GM11168 (cell line): ENCODE measurements around the gene SNRNP200.
"Not testable (repeated sequence)": the region's sequence is repeated elsewhere in the genome, so short reads cannot be mapped to it uniquely, and the experiment has no call there.

Experiments
- in situ Hi-C: fragments of 300-500 bp; cut with MboI; formaldehyde crosslinking; loops from one replicate; pipeline ENCODE4 v1.12.0; 2022; ENCODE audit warnings: low sequenced_read_pairs; ENCODE audit not compliant: unreplicated experiment

SNRNP200 gene

DNA sequence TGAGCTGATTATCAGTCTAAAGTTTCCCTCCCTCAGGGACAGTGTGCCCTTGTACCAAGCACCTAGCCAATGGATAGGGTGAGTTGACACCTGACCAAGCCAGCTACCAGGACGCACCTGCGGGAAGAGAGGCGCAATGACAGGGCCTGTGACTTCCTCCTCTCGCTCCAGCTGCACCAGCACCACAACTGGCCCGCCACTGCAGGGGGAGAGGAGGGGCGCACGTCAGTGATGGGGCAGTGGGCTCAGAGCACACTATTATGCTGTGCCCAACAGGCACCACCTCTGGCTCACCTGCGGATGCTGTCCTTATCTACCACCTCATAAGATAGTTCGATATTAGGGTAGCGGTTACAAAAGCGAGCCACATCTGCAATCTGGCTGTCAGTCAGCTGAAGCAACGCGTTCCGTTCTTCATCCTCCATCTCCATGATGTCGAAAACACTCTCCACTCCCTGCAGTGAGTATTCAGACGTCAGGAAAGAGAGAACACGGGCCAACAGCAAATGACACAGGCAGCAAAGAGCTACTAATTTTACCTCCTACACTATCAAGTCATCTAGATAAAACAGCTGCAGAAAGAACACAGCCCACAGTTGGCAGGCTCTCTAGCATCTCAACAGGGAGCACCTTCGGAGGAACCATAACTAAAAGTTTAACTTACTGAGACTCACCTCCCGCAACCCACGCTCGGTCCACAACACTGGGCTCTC is 28.4 kb downstream of the SNRNP200 start:
- in situ Hi-C loops = no loop called here

DNA sequence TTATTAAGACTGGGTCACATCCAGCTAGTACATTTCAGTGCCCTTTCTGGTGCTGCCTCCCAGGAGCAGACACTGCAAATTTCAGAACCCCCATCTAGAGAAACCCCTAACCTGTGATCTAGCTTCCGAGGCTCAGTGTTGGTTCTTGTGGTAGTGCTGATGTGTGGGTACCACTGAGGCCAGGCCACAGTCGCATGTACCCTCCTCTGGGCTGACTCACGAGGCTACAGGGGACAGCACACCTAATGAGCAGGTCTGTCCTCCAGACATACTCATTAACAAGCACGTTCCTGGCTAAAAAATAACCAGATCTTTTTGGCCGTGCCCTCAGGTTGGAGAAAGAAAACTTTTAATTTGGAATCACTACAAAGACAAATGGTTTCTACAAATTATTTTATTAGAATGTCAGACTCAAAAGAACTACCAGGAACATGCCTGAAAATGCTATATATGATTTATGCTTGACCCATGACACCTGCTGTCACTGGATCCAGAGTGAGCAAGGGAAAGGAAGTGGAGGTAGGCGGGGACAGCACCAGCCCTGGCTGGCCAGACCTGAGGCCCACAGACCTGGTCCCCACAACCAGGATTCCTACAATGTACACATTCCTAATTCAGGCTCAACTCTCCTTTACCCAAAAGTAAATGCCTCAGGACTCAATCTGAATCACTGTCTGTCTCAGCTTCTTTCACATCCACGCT is 30.8 kb downstream of the SNRNP200 start:
- in situ Hi-C loops = no loop called here

DNA sequence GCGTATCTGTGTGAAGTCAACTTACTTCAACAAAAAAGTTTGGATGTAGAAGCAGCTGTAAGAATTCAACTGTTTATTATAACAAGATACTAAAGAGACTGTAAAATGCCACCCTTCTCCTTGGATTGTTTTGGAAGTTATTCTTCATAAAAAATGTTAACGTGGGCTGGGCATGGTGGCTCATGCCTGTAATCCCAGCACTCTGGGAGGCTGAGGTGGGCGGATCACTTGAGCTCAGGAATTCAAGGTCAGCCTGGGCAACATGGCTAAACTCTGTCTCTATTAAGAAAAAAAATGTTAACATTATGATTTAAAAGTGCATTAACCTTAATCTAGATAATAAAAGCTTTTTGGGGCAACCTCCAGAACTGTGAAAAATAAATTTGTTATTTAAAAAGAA is 31.6 kb downstream of the SNRNP200 start:
- in situ Hi-C loops = no loop called here

DNA sequence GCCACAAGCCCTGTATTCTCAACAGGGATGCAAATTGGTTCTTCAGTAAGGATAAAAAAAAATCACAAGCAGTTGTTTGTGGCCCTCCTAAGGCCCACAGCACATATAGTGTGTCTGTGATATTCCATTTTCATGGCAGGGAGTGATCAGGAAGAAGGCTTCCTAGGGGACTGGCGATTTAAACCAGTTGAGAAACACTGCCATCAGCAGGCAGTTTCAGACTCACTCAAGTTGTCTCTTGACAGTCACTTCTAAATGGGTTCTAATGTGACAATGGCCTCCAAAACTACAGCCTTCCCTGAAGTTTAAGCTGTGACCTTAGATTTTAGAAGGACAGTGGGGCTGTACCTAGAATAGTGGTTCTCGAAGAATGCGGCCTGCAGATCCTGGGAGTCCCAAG is 33.4 kb downstream of the SNRNP200 start:
- in situ Hi-C loops = no loop called here

DNA sequence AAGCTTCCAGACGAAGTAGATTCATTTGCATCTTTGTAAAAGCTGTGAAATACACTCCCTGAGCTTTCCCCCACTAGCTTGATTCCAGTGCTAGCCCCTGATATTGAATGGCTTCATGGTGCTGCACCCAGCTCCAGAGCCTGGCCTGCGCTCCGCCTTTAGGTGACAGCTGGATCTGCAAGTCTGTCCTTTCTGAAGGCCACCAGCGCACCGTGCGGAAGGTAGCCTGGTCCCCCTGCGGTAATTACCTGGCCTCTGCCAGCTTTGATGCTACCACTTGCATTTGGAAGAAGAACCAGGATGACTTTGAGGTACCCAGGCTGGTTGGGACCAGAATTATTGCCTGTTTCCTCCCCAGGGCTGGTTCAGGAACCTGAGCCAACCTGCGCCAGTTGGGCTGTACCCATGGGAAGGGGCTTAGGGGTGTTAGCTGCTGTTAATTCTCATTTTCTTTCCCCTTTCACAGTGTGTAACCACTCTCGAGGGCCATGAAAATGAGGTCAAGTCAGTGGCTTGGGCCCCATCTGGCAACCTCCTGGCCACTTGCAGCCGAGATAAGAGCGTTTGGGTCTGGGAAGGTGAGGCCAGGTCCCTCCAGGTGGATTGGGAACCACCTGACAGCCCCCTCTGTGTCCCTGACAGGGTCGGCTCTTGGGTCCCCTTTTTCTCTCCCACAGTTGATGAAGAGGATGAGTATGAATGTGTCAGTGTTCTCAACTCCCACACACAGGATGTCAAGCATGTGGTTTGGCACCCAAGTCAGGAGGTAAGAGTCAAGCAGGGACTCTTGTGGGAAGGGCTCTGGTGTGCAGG is 38.0 kb downstream of the SNRNP200 start:
- in situ Hi-C loops = no loop called here

DNA sequence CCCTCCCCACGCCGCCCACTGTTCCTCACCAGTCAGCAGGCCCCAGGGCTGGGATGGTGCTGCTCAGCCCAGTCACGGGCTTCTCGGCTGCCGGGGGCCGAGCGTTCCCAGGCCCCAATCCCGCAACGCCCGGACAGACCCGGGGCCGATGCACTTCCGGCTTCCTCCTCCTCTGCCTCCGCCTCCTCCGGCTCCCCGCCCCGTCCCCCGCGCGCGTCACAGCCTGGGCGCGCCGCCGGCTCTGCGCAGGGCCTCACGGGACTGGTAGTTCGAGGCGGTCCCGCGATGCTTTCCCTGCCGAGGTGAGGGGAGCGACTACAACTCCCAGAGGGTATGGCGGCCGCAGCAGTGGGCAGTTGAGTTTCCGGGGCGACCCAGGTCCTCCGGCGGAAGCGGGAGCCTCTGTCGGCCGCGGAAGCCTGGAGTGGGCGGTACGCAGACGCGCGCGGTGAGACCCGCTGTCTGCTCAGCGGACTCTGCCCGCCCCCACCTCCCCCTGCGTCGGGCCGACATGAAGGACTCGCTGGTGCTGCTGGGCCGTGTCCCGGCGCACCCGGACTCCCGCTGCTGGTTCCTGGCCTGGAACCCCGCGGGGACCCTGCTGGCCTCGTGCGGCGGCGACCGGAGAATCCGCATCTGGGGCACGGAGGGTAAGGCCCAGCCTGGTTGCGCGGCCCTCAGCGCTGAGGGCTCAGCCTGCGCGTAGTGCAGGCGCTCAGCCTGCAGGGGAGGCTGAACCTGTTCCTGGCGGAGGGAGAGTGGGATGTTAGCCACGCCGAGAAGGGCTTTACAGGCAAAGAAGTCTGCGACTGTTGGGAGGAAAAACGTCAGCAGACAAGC is 39.3 kb downstream of the SNRNP200 start, which contains the start of the genes CIAO1 and TMEM127:
TSS of gene CIAO1 (plus strand) at position 386 of the 840 bp plus-strand sequence. CDS start at position 512, 126 bp downstream.
TSS of gene TMEM127 (minus strand) at position 158 of the 840 bp plus-strand sequence. CDS start 616 bp downstream, outside the sequence.
- in situ Hi-C loops = no loop called here

DNA sequence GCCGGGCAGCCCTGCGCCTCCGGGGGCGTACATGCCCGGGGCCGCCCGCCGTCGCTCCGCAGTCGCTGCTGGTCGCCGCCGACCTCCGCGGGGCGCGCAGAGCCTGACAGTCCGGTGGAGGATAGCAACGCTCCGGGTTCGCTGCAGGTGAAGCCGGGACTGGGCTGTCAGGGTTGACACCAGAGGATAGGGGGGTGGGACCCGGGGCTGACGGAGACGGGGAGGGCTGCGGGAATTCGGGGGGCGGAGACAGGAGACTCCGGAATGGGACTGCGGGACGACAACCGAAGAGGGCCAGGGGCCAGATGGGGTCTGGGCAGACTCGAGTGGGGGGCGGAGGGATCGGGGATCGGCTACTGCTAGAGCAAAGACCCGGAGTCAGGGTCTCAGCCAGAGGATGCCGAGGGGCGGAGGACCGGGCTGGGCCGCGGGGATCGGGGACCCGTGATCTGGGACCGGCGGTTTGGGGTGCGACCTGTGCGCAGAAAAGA is 40.0 kb downstream of the SNRNP200 start:
- in situ Hi-C loops = no loop called here

DNA sequence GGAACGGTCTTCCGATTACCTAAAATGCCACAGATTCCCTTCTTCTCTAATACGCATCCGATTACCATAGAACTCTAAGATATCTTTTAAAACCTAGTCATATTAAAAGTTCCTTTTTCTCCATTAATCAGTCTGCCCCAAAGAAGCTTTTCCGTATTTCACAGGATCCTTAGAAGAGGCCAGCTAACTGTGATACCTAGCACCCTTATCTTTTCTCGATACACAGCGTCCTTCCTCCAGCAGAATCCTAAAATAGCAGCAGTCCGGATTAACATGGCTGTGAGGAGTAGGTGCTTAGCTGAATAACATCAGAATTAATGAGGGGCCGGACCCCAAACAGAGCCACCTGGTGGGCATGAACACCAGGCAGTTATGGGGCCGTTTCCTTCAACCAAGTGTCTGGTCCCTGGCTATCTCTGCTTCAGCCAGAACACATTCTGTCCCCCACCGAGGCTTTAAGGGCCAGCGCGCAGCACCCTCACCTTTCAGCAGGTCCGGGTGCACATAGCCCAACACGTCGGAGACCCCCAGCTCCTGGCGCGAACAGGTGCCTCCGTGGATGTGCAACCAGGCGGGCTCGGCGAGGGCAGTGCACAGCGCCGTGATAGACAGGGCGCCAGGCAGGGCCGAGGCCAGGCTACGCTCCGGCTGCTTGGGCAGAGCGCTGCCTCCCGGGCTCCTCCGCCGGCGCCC is 40.5 kb downstream of the SNRNP200 start:
- in situ Hi-C loops = no loop called here

DNA sequence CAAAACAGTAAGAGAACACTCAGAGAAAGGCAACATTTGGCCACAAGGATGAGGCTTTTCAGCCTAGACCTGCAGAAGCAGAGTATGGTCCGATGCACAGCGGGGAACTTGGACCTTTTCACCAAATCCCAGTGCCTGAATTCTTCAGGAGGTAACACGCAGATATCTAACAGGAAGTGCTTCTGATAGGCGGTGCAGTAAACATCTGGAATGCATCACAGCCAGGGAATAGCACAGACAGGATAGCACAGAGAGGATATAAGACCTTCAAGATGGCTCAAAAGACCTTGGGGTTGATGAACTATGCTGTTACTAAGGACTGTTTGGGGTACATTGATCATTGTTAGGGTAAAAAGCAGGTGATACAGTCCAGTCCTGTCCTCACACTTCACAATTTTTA is 41.3 kb downstream of the SNRNP200 start:
- in situ Hi-C loops = no loop called here

DNA sequence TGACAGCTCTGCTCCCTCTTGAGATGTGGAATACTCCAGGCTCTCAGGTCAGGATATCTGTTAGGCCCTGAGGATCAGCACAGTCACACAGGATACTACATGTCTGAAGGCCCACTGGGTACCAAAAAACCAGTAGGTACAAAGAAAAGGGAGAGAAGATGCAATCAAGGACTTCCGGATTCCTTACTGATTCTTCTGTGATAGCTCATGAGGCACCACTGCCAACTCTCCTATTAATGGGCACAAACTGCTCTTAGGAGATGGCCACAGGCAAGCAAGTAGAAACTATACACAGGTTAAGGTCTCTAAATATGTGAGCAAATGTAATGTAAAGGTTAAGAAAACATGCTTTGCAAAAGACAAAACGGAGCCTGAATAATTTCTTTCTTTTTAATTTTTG is 43.0 kb downstream of the SNRNP200 start:
- in situ Hi-C loops = no loop called here

DNA sequence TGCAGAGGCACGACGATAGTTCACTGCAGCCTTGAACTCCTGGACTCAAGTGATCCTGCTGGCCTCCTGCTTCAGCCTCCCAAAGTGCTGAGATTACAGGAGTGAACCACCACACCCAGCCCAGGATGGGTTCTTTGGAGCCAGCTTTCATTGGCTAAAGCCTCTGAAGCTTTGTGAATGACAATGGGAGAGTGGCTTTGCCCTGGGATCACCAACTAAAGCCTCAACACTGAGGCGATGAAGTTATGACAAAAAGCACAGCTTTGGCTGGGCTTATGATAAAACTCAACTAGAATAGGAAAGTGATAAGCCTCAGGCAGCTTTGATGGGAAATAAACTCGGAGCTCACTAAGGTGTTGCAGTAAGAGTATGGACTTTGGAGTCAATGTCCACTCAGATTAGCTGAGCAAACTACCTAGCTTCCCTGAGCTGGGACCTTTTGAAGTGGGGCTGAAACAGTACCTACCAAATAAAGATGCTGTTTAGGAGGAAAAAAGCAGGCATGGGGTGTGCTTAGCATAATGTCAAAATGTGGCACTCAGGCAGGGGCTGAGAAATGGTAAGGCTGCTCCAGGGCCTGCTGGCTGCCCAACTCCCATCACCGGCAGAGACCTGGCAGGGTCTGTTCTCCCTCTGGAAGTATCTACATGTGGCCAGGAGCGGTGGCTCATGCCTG is 43.9 kb downstream of the SNRNP200 start:
- in situ Hi-C loops = no loop called here

DNA sequence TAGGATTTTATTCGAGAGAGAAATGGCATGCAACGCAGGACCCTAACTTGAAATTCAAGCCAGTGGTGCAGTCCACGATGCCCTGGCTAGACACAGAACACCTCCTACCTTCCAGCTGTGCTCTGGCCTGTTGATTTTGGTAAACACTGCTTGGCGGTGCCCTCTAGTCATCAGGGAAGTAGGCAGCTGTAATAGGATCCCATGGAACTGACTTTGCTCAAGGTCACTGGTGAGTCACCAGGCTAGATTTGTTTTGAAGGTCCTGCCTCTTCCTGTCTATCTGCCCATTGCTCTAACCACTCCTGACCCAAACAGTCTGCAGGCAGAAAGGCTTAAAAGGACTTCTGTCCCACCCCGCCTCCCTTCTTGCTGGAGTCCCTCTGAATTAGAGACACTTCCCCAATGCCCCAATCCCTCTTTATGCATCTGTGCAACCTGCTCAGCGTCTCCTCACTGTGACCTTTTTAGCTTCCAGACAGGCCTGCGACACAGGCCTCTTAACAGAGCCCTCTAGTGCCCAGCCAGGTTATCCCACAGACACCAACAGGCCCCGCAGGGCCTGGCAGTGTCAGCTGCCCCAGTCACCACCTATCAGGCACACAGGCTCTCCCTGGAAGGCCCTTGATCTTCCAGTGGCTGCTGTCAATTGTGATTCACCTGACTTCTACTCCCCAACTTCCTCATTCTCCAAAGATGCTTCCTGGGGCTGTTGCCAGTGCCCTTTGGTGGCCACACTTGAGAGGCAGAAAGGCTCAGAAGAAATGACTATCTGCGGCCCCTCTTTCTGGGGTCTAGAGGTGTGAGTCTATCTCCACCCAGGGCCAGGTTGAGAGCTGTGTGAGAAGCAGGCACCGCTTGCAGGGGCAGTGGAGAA is 44.7 kb downstream of the SNRNP200 start:
- in situ Hi-C loops = no loop called here

DNA sequence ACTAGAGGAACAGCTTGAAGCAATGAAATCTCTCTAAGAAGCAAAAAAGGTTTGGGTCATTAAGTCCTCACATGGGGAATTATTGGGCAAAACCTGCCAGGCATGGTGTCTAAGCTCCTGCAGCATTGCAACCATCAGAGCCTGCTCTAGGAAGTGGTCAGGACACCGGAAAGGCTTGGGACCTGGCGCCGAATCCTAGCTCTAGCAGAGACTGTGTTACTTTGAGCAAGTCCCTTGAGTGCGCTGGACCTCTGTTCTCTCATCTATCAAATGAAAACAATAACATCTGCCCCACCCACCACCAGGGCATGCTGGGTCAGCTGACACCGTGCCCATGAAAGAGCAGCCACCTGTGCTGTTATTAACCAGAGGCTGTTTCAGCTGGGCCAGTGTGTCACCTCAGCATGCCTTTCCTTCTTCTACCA is 45.8 kb downstream of the SNRNP200 start:
- in situ Hi-C loops = no loop called here

DNA sequence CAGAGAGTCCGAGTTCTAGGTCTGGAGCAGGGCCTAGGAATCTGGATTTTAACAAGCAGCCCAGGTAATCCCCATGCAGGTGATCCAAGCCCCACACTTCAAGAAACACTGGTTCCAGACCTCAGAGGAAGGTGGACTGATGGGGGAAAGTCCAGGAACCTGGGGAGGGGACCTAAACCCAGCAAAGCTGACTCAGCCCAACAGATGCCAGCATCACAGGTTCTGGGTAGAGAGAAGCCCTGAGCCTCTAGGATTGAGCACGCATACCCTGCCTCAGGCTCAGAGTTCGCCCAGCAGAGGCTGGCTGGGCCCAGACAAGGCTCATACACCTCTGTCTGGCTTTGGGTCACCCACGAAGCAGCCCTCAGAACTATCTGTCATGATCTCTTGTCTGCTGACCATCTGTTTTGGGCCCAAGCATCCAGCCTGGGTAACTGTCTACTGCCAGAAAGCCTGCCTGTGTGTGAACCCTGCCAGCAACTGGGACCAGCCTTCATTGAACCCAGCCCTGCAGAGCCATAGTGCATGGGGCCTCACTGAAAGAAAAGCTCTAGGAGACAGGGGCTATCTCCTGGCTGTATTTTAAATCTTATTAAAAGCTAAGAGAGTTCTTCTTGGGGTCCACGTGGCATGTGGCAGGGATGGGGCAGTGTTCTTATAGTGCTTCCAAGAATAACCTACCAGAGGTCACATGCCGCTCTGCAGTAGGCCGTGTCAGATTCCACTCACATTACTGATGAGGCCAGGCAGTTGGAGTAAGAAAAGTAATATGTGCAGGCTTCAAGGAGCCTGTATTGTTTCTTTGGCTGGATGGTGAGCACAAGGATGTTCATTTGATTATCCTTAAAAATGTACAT is 47.0 kb downstream of the SNRNP200 start:
- in situ Hi-C loops = no loop called here

DNA sequence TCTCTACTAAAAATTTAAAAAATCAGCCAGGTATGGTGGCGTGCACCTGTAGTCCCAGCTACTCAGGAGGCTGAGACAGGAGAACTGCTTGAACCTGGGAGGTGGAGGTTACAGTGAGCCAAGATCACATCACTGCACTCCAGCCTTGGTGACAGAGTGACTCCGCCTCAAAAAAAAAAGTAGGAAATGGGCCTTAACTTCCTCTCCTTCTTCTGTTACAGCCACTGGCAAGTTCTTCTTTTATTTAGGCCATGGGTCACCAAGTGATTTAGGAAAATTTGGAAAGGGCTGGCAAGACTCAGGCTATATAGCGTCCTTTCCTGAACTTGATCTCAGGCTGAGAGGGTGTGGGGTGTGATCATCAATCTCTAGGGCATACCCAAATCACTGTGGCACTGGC is 47.6 kb downstream of the SNRNP200 start:
- in situ Hi-C loops = not testable (repeated sequence)

DNA sequence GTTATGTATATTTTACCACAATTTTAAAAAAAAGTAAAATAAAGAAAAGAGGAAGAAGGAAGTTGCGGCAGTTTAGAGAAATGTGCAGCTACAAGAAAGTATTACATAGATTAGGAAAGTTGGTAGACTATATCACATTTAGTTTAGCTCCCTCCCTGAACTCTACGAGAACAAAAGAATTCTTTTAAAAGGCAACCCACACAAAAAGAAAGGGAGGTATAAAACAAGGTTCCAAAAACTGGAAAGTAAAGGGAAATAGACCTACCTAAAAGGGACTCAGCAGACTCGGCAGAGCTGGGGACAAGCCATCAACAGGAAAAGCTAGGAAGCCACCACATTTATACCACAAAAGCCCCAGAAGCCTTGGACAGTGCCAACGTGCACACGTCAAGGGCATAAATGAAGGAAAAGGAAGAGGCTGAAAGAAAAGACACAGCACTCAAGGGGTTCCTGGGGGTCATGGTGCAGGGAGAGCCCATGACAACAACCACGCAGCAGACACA is 48.7 kb downstream of the SNRNP200 start:
- in situ Hi-C loops = no loop called here

DNA sequence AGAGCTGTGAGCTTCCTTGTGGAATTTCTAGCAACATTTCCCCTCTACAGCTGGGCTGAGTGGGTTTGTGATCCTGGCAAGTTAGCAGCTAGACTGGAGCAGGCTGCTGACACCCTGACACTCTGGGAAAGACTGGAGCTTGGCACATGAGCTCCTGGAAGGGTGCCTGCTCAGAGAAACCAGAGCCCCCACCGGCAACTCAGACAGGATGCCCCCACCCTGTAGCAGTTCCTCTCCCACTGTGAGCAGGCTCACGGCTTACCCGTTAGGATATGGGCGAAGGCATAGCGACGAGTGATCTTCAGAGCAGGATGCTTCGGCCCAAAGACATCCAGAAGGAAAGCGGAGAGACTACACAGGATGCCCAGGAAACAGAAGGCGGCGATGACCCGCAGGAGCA is 50.8 kb downstream of the SNRNP200 start:
- in situ Hi-C loops = no loop called here
